GM12892 (cell line): ENCODE data around the gene RNU4-1.

Experiments
- POLR2A ChIP-seq: IDR thresholded peaks from 2 replicates; pipeline ENCODE4 v1.6.1; 2011; ENCODE audit warnings: low read depth, low read length, control low read depth
- POLR2AphosphoS5 ChIP-seq: IDR thresholded peaks from 2 replicates; pipeline ENCODE4 v1.6.1; 2011; ENCODE audit warnings: low read depth, low read length, control low read depth
- TAF1 ChIP-seq: IDR thresholded peaks from 2 replicates; pipeline ENCODE4 v1.6.1; 2011; ENCODE audit warnings: low read depth, mild to moderate bottlenecking, control low read depth, low read length, borderline replicate concordance

DNA sequence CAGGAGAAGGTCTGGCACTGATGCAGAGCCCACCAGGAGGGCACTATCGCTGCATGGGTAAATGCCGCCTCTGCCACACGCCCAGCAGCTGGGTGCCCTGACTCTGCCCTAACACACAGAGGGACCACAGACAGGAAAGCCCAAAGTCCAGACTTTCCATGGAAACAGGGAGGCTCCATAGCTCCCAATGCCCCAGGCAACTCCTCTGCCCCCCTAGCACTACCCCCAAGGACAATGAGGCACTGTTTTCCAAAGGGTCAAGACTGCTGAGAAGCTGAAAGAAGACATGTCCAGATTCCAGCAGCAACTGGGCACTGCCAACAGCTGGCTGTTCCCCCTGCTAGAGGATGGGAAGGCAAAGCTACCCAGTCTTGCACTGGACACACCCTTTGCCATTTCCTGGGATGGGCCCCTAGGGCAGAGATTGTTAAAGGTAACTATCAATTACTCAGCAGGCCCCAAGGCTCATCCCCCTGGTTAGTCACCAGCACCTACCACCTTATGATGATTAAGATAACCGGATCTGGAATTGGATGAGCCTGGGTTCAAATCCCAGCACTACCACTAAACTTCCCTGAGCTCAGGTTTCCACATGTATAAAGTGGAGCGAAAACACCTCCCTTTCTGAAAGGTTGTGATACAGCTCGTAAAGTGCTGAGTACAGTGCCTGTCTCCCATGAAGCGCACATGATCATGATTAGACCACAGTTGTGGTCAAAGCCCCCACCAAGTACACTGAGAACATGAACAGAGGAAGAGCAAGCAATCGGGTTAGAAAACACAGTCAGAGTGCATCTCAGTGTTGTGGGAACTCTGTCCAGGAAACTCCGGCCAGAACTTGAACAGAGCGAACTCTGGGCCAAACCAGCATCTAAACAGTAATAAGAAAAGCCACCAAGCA, 30.8 kb downstream of the RNU4-1 start:
- no peak for TF ChIP-seq POLR2AphosphoS5
- no peak for TF ChIP-seq POLR2A
- TF ChIP-seq TAF1 = no peak
